ENCODE results near the gene ZNF136. TPM values are rescaled to one million over a fixed set of nuclear protein-coding genes. Genes with fewer than 3 reads are reported as not detected.

ZNF136 gene
- total RNA-seq (2013; cell fraction: nucleolus; rRNA removed) = 43.0 and 44.1 TPM in 2 replicates
- total RNA-seq (2014; rRNA removed) = 7.4 and 7.8 TPM in 2 replicates
- total RNA-seq (2014; rRNA removed; fragmentation: Illumina TruSeq; extraction: Trizol) = 7.7 and 8.8 TPM in 2 replicates
- 4.9 and 6.6 TPM in 2 replicates for total RNA-seq (2021)
- polyA plus RNA-seq (2011; ENCODE audit: low read depth) = 3.9 TPM
- polyA plus RNA-seq (2011; rRNA removed) = 7.1 and 11.4 TPM in 2 replicates
- 2.6 and 3.1 TPM in 2 replicates for polyA plus RNA-seq (2011; cell fraction: cytosol; rRNA removed)
- polyA plus RNA-seq (2011; cell fraction: nucleus; rRNA removed) = 3.8 and 4.2 TPM in 2 replicates
- 6.5 and 8.4 TPM in 2 replicates for polyA plus RNA-seq (2012)
- polyA plus RNA-seq (2014; fragmentation: Illumina TruSeq; extraction: Trizol) = 6.6 and 8.0 TPM in 2 replicates
- polyA plus RNA-seq (2014; fragmentation: Nextera tagmentation; extraction: Ambion mirVana) = 1 to 10 TPM; 2.8 to 3.1 TPM
- polyA plus RNA-seq (2014; rRNA removed) = 2.9 and 5.0 TPM in 2 replicates
- 1 to 10 TPM; 6.7 to 7.7 TPM for polyA plus RNA-seq (2016; fragmentation: Nextera tagmentation; extraction: Ambion mirVana)
- polyA minus RNA-seq (2011; rRNA and poly(A)+ RNA removed) = 7.3 and 10.3 TPM in 2 replicates
- polyA minus RNA-seq (2011; cell fraction: cytosol; rRNA and poly(A)+ RNA removed) = 2.8 and 5.1 TPM in 2 replicates
- 6.0 and 8.6 TPM in 2 replicates for polyA minus RNA-seq (2011; cell fraction: nucleus; rRNA and poly(A)+ RNA removed)
- Bru-seq, nascent RNA = percentile 86 among the genes with signal in this experiment
- percentile 83 among the genes with signal in this experiment for BruChase-seq, experiment 1, labeled RNA remaining after a 6-hour chase
- percentile 84 among the genes with signal in this experiment for BruChase-seq, experiment 2, labeled RNA remaining after a 2-hour chase
- long read RNA-seq, experiment 1, partial matches to known transcripts = 0 of 6 reads
- long read RNA-seq, experiment 1, other reads (novel, unspliced or antisense) = 1 of 6 reads
- long read RNA-seq, experiment 2, transcript ZNF136-201 (4 exons, 3,643 nt) = major isoform, 51 of 67 reads
- long read RNA-seq, experiment 2, transcript ZNF136-204 (3 exons, 478 nt) = minor isoform, 6 of 67 reads
- long read RNA-seq, experiment 2, partial matches to known transcripts = 0 of 67 reads
- long read RNA-seq, experiment 2, other reads (novel, unspliced or antisense) = 6 of 67 reads

DNA sequence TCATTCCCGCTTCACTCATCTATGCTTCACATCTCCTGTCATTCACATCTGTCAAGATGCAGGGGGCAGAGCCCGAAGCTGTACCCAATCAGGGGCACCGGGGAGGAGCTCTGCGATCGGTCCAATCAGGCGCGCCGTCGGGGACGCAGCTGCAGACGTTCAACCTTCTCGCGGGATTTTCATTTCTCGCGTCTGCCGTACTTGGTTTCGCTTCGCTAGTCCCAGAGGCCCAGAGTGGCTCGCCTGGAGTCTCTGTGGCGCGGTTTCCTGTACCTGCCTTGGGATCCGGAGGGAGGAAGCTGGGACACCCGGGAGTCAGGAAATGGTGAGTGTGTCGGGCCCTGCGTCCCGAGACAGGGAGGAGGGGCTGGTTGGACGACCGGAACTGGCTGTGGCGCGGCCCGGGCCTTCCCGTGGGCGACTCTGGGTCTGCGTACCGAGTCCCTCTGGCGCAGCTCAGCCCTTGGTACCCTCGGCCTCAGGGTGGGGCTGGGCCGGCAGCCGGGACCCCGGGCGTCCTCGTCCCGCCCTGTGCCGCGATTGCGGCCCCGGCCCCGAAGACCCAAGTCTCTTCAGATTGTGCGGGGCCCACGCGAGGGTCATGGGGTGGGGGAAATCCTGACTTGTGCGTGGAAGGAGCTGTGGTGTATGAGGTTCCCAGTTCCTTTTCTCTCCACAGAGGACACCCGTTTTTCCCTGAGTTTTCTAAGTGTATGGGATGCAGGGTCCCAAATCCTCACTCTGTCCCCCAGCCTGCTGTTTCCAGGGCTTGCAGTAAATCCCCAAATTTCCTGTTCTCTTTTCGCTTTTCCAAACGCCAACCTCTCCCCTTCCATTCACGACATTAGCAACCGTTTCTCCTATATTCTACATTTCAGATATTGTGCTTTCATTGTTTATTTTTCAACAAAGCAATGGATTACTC is at the start of gene ZNF136:
ZNF136 (plus strand) TSS at position 215 of the 925 bp plus-strand sequence; CDS start at position 323, 108 bp downstream.
- no TSS peak for BruUV-seq (replicated peaks)
- Histone ChIP-seq H3K36me3 (ENCODE audit: control insufficient read depth in 2 of 2, insufficient read depth in 2 of 2, low read length in 1 of 2) (peaks cover 0 to 3% of the 10 kb centered on the region in 2 experiments; a peak in 1 of 4 replicates), H3K4me1 (ENCODE audit: control insufficient read depth, insufficient read depth, low read length) (no peaks in the 10 kb centered on the region), H3K4me3 (peak within 1 kb of the TSS; percentile 95), H3K4me2 (ENCODE audit: control insufficient read depth, insufficient read depth) (peak within 1 kb of the TSS; percentile 80), H3K9me3 (replicated peaks; ENCODE audit: control insufficient read depth, insufficient read depth, low read length) (peaks cover 1% of the 10 kb centered on the region; the same call in 2 of the 3 replicates), H2AFZ (ENCODE audit: control insufficient read depth, low read depth, low read length) (peak within 1 kb of the TSS; percentile 81), H3K79me2 (ENCODE audit: control insufficient read depth, insufficient read depth, low read length) (peaks cover 24% of the 10 kb centered on the region), H4K20me1 (ENCODE audit: control insufficient read depth, insufficient read depth) (no peaks in the 10 kb centered on the region), H3K27ac (ENCODE audit: control insufficient read depth, insufficient read depth) (peak within 1 kb of the TSS; percentile 84), H3K27me3 (replicated peaks in 1 of 2; ENCODE audit: control insufficient read depth in 2 of 2, insufficient read depth in 2 of 2, low read length in 1 of 2) (no peaks in the 10 kb centered on the region), H3K9ac (ENCODE audit: control insufficient read depth, insufficient read depth, low read length) (peak within 1 kb of the TSS; percentile 97)
- peak; percentile 80 for DNase-seq (ENCODE audit: low read depth, low spot score)
- CTCF ChIA-PET = interaction anchor here (1.0 to 1.7 kb wide), 4 partner anchors 72 to 240 kb away, joined by 3 to 6 read pairs (median 4); partner anchors contain the start of genes ZNF563 and ZNF700
- in situ Hi-C loops (cut with MboI) (no loop called here), intact Hi-C loops (cut with micrococcal nuclease; ENCODE audit: unreplicated experiment) (loop anchor here (5.0 to 10.0 kb wide), 2 partner anchors 132 to 169 kb away; partner anchors contain the start of genes ZNF44 and ZNF563)
- peak; percentile 97 for FAIRE-seq
- POLR2A ChIA-PET = interaction anchor here (0.6 to 1.2 kb wide), 6 partner anchors 11 to 452 kb away, joined by 3 to 4 read pairs (median 3); partner anchors contain the start of gene ZNF563
- peak; percentile 100 for ATAC-seq
- RAD21 ChIA-PET (ENCODE audit: unreplicated experiment) = interaction anchor here (0.8 to 1.7 kb wide), 8 partner anchors 23 to 240 kb away, joined by 3 to 11 read pairs (median 4); partner anchors contain the start of genes ZNF20 and ZNF563
- SMC1A ChIA-PET (ENCODE audit: uncharacterized antibody, unreplicated experiment) = interaction anchor here (0.7 to 1.3 kb wide), 3 partner anchors 108 to 239 kb away, joined by 3 to 5 read pairs (median 3); partner anchors contain the start of genes ZNF563 and ZNF700
- WGBS (ENCODE audit: insufficient coverage, insufficient replicate concordance, low lambda C conversion rate, missing lambda C conversion rate) = 1% methylated on average over 57 of the region's 57 CpGs
- TF ChIP-seq BRCA1 (IDR thresholded peaks at IDR 0.05; ENCODE audit: low read depth, low read length) (peak; percentile 84), HDAC2 (IDR thresholded peaks at IDR 0.05) (no peak), GATAD2B (conservative IDR thresholded peaks at IDR 0.05; ENCODE audit: low read depth) (peak; percentile 87), RUNX3 (IDR thresholded peaks at IDR 0.05; ENCODE audit: low read length) (peak; percentile 46), BHLHE40 (IDR thresholded peaks at IDR 0.05; ENCODE audit: borderline replicate concordance in 1 of 2, low read depth in 2 of 2, low read length in 1 of 2) (peak in 1 of 2 experiments; percentile 33; a peak in 2 of 4 replicates)
- TF ChIP-seq, protein P1, sequence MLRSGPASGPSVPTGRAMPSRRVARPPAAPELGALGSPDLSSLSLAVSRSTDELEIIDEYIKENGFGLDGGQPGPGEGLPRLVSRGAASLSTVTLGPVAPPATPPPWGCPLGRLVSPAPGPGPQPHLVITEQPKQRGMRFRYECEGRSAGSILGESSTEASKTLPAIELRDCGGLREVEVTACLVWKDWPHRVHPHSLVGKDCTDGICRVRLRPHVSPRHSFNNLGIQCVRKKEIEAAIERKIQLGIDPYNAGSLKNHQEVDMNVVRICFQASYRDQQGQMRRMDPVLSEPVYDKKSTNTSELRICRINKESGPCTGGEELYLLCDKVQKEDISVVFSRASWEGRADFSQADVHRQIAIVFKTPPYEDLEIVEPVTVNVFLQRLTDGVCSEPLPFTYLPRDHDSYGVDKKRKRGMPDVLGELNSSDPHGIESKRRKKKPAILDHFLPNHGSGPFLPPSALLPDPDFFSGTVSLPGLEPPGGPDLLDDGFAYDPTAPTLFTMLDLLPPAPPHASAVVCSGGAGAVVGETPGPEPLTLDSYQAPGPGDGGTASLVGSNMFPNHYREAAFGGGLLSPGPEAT (IDR thresholded peaks at IDR 0.05; ENCODE audit: low read depth) = peak; percentile 82
- TF ChIP-seq, protein P2, sequence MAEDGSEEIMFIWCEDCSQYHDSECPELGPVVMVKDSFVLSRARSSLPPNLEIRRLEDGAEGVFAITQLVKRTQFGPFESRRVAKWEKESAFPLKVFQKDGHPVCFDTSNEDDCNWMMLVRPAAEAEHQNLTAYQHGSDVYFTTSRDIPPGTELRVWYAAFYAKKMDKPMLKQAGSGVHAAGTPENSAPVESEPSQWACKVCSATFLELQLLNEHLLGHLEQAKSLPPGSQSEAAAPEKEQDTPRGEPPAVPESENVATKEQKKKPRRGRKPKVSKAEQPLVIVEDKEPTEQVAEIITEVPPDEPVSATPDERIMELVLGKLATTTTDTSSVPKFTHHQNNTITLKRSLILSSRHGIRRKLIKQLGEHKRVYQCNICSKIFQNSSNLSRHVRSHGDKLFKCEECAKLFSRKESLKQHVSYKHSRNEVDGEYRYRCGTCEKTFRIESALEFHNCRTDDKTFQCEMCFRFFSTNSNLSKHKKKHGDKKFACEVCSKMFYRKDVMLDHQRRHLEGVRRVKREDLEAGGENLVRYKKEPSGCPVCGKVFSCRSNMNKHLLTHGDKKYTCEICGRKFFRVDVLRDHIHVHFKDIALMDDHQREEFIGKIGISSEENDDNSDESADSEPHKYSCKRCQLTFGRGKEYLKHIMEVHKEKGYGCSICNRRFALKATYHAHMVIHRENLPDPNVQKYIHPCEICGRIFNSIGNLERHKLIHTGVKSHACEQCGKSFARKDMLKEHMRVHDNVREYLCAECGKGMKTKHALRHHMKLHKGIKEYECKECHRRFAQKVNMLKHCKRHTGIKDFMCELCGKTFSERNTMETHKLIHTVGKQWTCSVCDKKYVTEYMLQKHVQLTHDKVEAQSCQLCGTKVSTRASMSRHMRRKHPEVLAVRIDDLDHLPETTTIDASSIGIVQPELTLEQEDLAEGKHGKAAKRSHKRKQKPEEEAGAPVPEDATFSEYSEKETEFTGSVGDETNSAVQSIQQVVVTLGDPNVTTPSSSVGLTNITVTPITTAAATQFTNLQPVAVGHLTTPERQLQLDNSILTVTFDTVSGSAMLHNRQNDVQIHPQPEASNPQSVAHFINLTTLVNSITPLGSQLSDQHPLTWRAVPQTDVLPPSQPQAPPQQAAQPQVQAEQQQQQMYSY (CRISPR knock-in tag; IDR thresholded peaks at IDR 0.05) = no peak
- TF ChIP-seq, protein P3, sequence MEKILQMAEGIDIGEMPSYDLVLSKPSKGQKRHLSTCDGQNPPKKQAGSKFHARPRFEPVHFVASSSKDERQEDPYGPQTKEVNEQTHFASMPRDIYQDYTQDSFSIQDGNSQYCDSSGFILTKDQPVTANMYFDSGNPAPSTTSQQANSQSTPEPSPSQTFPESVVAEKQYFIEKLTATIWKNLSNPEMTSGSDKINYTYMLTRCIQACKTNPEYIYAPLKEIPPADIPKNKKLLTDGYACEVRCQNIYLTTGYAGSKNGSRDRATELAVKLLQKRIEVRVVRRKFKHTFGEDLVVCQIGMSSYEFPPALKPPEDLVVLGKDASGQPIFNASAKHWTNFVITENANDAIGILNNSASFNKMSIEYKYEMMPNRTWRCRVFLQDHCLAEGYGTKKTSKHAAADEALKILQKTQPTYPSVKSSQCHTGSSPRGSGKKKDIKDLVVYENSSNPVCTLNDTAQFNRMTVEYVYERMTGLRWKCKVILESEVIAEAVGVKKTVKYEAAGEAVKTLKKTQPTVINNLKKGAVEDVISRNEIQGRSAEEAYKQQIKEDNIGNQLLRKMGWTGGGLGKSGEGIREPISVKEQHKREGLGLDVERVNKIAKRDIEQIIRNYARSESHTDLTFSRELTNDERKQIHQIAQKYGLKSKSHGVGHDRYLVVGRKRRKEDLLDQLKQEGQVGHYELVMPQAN (conservative IDR thresholded peaks at IDR 0.05) = peak; percentile 92
